Dorsolateral prefrontal cortex (tissue), 118 donors: Measurements from ENCODE around the gene SMPD3. TPM values are rescaled to one million over a fixed set of nuclear protein-coding genes. Genes with fewer than 3 reads are reported as not detected.

Experiments used
- total RNA-seq, 120 experiments: library from RNA; stranded (reverse); gene quantifications; one replicate each; pipeline versions ENCODE4 v1.2.3 to v1.2.4, GENCODE V29; 2022

SMPD3 gene
- total RNA-seq, 120 experiments from 2014 or later = 5.3 to 40.7 (median 21.2) TPM

Other genes with a start within 250 kb of the SMPD3 start
- 1 to 10 TPM in 7 of 120 experiments, under 1 TPM in 39, not detected in 74; 0.10 to 3.0 (median 0.37) TPM for gene ESRP2, start 212.4 kb downstream of the SMPD3 start, total RNA-seq
- gene PLA2G15, start 203.1 kb downstream of the SMPD3 start, total RNA-seq = 10 to 100 TPM; 13.4 to 34.2 (median 20.2) TPM
- 10 to 100 TPM; 21.3 to 61.6 (median 36.3) TPM for gene SLC7A6, start 184.0 kb downstream of the SMPD3 start, total RNA-seq
- 10 to 100 TPM; 11.9 to 33.6 (median 20.1) TPM for gene SLC7A6OS, start 137.6 kb downstream of the SMPD3 start, total RNA-seq
- gene PRMT7, start 137.5 kb downstream of the SMPD3 start, total RNA-seq = 100 to 1,000 TPM in 7 of 120 experiments, 10 to 100 TPM in 113; 48.9 to 123 (median 70.7) TPM
- gene ZFP90, start 90.8 kb upstream of the SMPD3 start, total RNA-seq = 10 to 100 TPM; 43.3 to 78.1 (median 60.5) TPM
- gene CDH3, start 196.8 kb upstream of the SMPD3 start, total RNA-seq = 10 to 100 TPM in 13 of 120 experiments, 1 to 10 TPM in 107; 2.4 to 13.1 (median 6.2) TPM